Neutrophil (primary cell): Measurements from ENCODE around the gene SQSTM1.
A peak's percentile ranks its signal among the peaks of the same experiment; 100 is the strongest.
"Not testable (repeated sequence)": the region's sequence is repeated elsewhere in the genome, so short reads cannot be mapped to it uniquely, and the experiment has no call there.

Experiments used
- H3K27ac ChIP-seq: fragments of 200-600 bp; sonication (generic); 2 replicates; pipeline ENCODE4 v1.5.1; 2016; ENCODE audit warnings: mild to moderate bottlenecking, moderate library complexity
- H3K27me3 ChIP-seq: fragments of 200-600 bp; sonication (generic); 2 replicates; pipeline ENCODE4 v1.6.0; 2016; ENCODE audit warnings: mild to moderate bottlenecking
- H3K36me3 ChIP-seq: fragments of 200-600 bp; sonication (generic); 2 replicates; pipeline ENCODE4 v1.5.1; 2017
- H3K4me1 ChIP-seq, 2 experiments: fragments of 200-600 bp in 1 of 2; sonication (generic) in 1 of 2; 1 replicate in 1 of 2; 2 replicates in 1 of 2; pipeline versions ENCODE4 v1.5.1 to v1.6.1; 2013 to 2016; ENCODE audit warnings: low read depth in 1 of 2, low read length in 1 of 2, mild to moderate bottlenecking in 1 of 2, moderate library complexity in 1 of 2; ENCODE audit not compliant: control insufficient read depth in 1 of 2, insufficient read depth in 1 of 2
- H3K4me3 ChIP-seq, 2 experiments: fragments of 200-600 bp in 1 of 2; sonication (generic) in 1 of 2; 1 replicate in 1 of 2; 2 replicates in 1 of 2; pipeline ENCODE4 v1.5.1; 2013 to 2016; ENCODE audit warnings: low read depth in 1 of 2, low read length in 1 of 2, mild to moderate bottlenecking in 1 of 2, moderate library complexity in 1 of 2
- H3K9me3 ChIP-seq: fragments of 200-600 bp; sonication (generic); 2 replicates; pipeline ENCODE4 v1.5.1; 2016
- CTCF ChIP-seq: fragments of 200-600 bp; sonication (generic); IDR thresholded peaks from 2 replicates; pipeline ENCODE4 v1.5.1; 2016; ENCODE audit warnings: antibody characterized with exemption

The SQSTM1 gene

GRCh38 chr5:179780362-179780761, 40.3 kb upstream of the SQSTM1 start:
- H3K36me3 ChIP-seq = peaks cover 26% of the 10 kb centered on the region
- no peak for TF ChIP-seq CTCF
- peak overlapping the region; percentile 71 for H3K27ac ChIP-seq
- H3K27me3 ChIP-seq = no peaks in the 10 kb centered on the region
- H3K4me1 ChIP-seq = peaks cover 70 to 73% of the 10 kb centered on the region in 2 experiments
- peak overlapping the region in 1 of 2 experiments; percentile 6 for H3K4me3 ChIP-seq
- H3K9me3 ChIP-seq = no peaks in the 10 kb centered on the region

- Histone ChIP-seq H3K27ac (no peak overlapping the region), H3K9me3 (no peaks in the 10 kb centered on the region), H3K4me1 (peaks cover 61 to 67% of the 10 kb centered on the region in 2 experiments), H3K27me3 (no peaks in the 10 kb centered on the region), H3K4me3 (no peak overlapping the region), H3K36me3 (peaks cover 12% of the 10 kb centered on the region)
- TF ChIP-seq CTCF = no peak
Observed at GRCh38 chr5:179781846-179782245, 38.9 kb upstream of the SQSTM1 start.

- Histone ChIP-seq H3K4me1 (peaks cover 52 to 58% of the 10 kb centered on the region in 2 experiments), H3K4me3 (no peak overlapping the region), H3K27ac (no peak overlapping the region), H3K36me3 (peaks cover 11% of the 10 kb centered on the region), H3K27me3 (no peaks in the 10 kb centered on the region), H3K9me3 (no peaks in the 10 kb centered on the region)
- no peak for TF ChIP-seq CTCF
Observed at GRCh38 chr5:179783128-179783527, 37.6 kb upstream of the SQSTM1 start.

- Histone ChIP-seq H3K4me3 (no peak overlapping the region), H3K27me3 (no peaks in the 10 kb centered on the region), H3K27ac (no peak overlapping the region), H3K36me3 (peaks cover 6% of the 10 kb centered on the region), H3K4me1 (peaks cover 15 to 21% of the 10 kb centered on the region in 2 experiments), H3K9me3 (no peaks in the 10 kb centered on the region)
- no peak for TF ChIP-seq CTCF
Observed at GRCh38 chr5:179786861-179787260, 33.8 kb upstream of the SQSTM1 start.

- Histone ChIP-seq H3K27me3 (no peaks in the 10 kb centered on the region), H3K9me3 (no peaks in the 10 kb centered on the region), H3K4me3 (no peak overlapping the region), H3K27ac (no peak overlapping the region), H3K4me1 (peaks cover 17 to 22% of the 10 kb centered on the region in 2 experiments), H3K36me3 (no peaks in the 10 kb centered on the region)
- TF ChIP-seq CTCF = no peak
Observed at GRCh38 chr5:179788193-179788854, 32.4 kb upstream of the SQSTM1 start.

GRCh38 chr5:179789278-179789677, 31.4 kb upstream of the SQSTM1 start:
- not testable (repeated sequence) for H3K27ac ChIP-seq, H3K27me3 ChIP-seq, H3K4me3 ChIP-seq, H3K9me3 ChIP-seq, H3K36me3 ChIP-seq
- H3K4me1 ChIP-seq = peaks cover 26 to 32% of the 10 kb centered on the region in 2 experiments
